ENCODE measurements around the gene GDPD4.

Gene GDPD4

DNA sequence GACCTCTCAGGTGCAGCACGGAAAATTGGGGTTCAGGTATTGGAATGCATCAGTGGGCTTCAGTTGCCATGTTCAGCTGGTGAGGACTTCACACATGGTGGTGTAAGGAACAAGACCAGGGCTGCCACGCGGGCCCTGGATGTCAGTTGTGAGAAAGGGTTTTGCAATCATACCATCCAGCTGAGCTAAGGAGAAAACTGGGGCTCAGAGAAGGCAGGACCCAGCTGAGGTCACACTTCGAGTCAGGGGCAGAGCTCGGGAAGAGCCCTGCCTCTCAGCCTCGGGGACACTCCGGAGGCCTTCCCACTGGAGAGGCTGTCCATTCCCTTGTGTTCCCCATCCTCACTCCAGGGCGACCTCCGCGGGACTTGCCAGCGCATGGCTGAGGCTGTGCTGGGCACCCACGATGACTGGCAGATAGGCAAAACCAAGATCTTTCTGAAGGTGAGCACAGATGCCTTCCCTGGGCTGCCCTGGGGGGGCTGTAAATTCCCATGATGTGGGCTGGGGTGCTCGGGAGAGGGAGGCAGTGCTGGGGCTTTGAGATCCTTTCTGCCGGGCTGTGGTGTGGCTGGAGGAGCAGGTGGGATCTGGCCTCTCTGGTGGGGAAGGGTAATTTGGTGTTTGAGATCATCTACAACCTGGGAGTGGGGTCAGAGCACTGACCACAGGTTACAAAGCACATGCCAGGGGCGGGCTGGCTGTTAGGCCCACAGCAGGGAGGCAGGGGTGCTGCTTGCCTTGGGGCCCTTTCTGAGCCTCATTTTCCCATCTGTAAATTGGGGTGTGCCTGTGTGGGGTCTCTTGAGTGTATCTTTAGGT lies 126.3 kb downstream of the GDPD4 start:
- peak; percentile 67 for DNase-seq (ENCODE audit: low read depth)
- H3K4me3 ChIP-seq (ENCODE audit: low read depth, low read length) = no peak overlapping the region
- TF ChIP-seq POLR2A (IDR thresholded peaks at IDR 0.05; ENCODE audit: extremely low read depth, insufficient read length) = no peak
- peak; percentile 56; the same call in 1 of the 2 replicates for TF ChIP-seq MYC (IDR thresholded peaks at IDR 0.05; ENCODE audit: low read depth, low read length)
- TF ChIP-seq MAX (IDR thresholded peaks at IDR 0.05; ENCODE audit: low read depth, low read length) = peak; percentile 75; the same call in 1 of the 2 replicates
- no peak for TF ChIP-seq CTCF (IDR thresholded peaks at IDR 0.05; ENCODE audit: low read depth, low read length)

DNA sequence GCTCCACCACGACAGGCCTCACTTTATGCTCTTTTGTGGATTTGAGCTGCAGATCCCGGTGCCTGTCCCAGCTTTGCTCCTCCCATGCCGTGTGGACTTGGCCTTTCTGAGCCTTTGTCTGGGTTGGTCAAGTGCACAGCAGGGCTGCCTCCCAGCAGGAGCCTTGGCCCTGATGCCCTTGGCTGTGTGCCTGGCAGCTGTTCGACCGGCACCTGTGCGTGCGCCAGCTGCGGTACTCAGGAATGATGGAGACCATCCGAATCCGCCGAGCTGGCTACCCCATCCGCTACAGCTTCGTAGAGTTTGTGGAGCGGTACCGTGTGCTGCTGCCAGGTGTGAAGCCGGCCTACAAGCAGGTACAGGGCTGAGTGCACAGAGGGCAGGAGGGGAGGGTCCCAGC lies 126.9 kb downstream of the GDPD4 start:
- H3K4me3 ChIP-seq (ENCODE audit: low read depth, low read length) = no peak overlapping the region
- TF ChIP-seq POLR2A (IDR thresholded peaks at IDR 0.05; ENCODE audit: extremely low read depth, insufficient read length) (no peak), MAX (IDR thresholded peaks at IDR 0.05; ENCODE audit: low read depth, low read length) (no peak), CTCF (IDR thresholded peaks at IDR 0.05; ENCODE audit: low read depth, low read length) (no peak), MYC (IDR thresholded peaks at IDR 0.05; ENCODE audit: low read depth, low read length) (no peak)
- no peak for DNase-seq (ENCODE audit: low read depth)

GRCh38 chr11:77173494-77173893 lies 128.0 kb downstream of the GDPD4 start:
- H3K4me3 ChIP-seq (ENCODE audit: low read depth, low read length) = no peak overlapping the region
- DNase-seq (ENCODE audit: low read depth) = no peak
- no peak for TF ChIP-seq POLR2A (IDR thresholded peaks at IDR 0.05; ENCODE audit: extremely low read depth, insufficient read length)
- TF ChIP-seq MAX (IDR thresholded peaks at IDR 0.05; ENCODE audit: low read depth, low read length) = no peak
- TF ChIP-seq MYC (IDR thresholded peaks at IDR 0.05; ENCODE audit: low read depth, low read length) = no peak

DNA sequence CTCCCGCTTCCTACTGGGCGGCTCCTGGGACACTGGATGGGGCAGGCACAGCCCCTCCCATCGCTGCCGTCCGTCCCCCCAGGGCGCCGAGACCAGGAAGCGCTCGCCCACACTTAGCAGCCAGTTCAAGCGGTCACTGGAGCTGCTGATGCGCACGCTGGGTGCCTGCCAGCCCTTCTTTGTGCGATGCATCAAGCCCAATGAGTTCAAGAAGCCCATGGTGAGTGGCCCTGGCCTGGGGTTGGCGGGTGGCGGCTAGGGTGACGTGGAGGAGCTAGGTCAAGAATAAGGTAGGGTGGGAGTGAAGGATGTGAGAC lies 128.9 kb downstream of the GDPD4 start:
- no peak overlapping the region for H3K4me3 ChIP-seq (ENCODE audit: low read depth, low read length)
- DNase-seq (ENCODE audit: low read depth) = no peak
- TF ChIP-seq MYC (IDR thresholded peaks at IDR 0.05; ENCODE audit: low read depth, low read length) (no peak), CTCF (IDR thresholded peaks at IDR 0.05; ENCODE audit: low read depth, low read length) (no peak), POLR2A (IDR thresholded peaks at IDR 0.05; ENCODE audit: extremely low read depth, insufficient read length) (no peak), MAX (IDR thresholded peaks at IDR 0.05; ENCODE audit: low read depth, low read length) (no peak)

DNA sequence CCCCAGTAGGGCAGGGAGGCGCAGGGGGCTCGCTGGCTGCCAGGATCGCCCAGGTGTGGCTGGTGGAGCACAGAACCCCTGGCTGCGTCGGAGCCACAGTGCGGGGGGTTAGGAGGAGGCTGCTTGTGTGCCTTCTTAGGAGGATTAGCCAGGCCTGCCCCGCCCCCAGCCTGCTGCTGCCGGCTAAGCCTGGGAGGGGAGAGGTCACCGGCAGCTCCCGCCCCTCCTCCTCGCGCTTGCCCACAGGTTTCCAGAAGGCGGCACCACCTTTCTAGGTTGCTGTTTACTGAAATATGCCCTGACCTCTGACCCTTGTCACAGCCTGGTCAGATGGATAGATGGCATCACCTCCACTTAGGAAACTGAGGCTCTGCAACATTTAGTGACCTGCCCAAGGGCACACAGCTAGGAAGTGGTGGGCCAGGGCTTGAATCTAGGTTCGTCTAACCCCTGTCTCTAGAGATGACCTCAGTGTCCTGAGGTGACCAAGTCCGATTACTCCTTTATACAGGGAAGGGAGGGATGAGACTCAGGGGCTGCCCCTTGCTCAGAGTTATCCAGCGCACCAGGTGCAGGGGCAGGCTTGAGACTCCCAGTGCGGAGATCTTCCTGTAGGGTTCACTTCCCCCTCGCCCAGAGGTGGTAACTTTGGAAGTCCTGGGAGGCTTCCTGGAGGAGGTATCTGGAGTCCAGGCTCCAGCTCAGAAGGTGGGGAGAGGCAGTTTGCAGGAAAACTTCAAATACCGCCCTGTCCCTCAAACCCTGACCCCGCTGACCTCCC lies 129.4 kb downstream of the GDPD4 start:
- no peak for DNase-seq (ENCODE audit: low read depth)
- no peak overlapping the region for H3K4me3 ChIP-seq (ENCODE audit: low read depth, low read length)

More for the DNA sequence above, 129.4 kb downstream of the GDPD4 start:
- TF ChIP-seq MYC (IDR thresholded peaks at IDR 0.05; ENCODE audit: low read depth, low read length) = no peak
- TF ChIP-seq CTCF (IDR thresholded peaks at IDR 0.05; ENCODE audit: low read depth, low read length) = no peak
- no peak for TF ChIP-seq POLR2A (IDR thresholded peaks at IDR 0.05; ENCODE audit: extremely low read depth, insufficient read length)
- no peak for TF ChIP-seq MAX (IDR thresholded peaks at IDR 0.05; ENCODE audit: low read depth, low read length)

Measured in NB4 (cell line).